HG02981 (cell line): ENCODE results near the gene DCXR.

Experiments
- ATAC-seq: cut with Tn5 transposase; IDR thresholded peaks from one replicate; pipeline ENCODE4 v1.9.1; 2021; ENCODE audit warnings: mild to moderate bottlenecking, moderate library complexity; ENCODE audit not compliant: unreplicated experiment

The DCXR gene

DNA sequence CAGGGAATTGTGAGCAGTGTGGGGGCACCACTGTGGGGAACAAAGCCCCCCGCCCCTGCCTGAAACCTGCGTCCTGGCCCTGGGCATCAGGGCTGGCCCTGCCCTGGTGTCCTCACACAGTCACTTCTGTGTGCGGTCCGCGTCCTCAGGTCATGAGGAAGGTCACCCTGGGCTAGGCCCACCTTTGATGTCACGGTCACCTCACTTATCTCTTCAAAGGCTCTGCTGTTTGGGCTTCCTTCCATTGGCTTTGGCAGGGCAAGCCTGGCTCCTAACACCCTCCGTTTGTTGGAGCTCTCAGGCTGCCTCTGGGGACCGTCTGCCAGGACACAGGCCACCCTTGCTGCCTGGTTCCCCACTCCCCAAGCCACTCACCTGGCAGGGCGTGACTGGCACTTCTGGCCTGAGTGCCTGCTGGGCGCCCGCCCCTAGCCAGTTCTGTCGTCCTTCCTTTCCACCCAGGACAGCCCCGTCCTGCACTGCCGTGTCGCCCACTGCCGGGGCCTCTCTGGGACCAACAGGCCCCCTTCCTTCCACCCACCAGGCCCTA lies 23.6 kb downstream of the DCXR start:
- no peak for ATAC-seq

DNA sequence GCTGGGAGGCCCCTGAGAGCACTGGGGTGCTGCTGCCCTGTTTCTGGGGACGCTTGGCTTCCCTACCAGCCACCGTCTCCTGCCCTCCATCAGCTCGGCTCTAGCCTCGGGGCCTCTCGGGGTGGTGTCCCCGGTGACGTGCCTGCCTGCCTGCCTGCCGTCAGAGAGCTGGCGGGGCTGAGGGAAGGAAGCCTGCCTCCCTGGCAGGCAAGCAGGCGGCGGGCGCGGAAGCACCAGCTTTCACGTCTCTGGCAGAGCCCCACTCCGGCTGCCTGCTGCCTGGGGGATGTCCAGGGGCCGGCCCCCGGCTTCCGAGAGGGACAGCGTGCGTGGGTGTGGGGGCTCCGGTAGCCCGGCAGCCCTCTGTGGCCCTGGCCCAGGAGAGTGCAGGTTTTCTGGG lies 24.2 kb downstream of the DCXR start:
- no peak for ATAC-seq

DNA sequence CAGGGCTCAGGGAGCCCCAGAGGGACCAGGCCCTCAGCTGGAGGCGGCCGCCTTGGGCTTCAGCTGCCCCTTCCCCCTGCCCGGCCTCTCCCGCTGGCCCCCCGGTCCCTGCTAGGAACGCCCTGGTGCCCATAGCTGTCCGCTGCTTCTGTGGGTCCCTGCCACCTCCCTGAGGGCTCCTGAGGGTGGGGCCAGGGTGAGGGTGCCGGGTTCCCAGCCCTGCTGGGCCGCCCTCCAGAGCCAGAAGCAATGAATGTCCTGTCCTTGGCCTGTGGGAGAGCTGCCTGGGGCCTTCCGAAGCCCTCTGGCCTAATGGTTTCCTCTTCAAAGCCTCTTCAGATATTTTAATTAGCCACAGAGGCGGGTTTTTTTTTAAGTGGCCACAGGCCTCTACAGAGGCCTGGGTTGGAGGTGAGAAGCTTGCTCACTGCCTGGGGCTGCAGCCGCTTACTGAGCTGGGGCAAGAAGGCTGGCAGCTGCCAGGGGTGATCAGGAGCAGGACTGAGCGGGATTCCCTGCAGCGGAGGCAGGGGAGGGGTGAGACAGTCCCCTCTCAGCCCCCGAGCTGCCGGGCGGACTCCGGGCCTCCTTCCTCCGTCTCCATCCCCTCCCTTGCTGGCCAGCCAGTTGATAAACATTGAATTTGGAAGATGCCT lies 24.7 kb downstream of the DCXR start:
- ATAC-seq = no peak

DNA sequence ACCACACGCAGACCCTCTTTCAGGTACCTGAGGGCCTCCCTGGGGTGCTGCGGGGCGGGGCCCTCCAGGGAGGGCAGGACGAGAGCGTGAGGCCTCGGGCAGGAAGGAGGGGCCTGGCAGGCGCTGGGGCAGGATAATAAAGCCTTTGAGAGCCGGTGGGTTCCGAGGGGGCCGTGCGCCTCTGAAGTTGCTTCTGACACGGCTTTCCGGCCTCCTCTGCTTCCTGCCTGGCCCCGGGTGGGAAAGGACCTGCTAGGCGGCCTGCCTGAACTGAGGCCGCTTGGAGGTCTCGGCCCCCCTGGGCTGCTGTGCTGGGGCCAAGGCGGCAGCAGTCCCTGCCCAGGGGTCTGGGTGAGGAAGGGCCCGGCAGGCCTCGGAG lies 25.2 kb downstream of the DCXR start:
- no peak for ATAC-seq

DNA sequence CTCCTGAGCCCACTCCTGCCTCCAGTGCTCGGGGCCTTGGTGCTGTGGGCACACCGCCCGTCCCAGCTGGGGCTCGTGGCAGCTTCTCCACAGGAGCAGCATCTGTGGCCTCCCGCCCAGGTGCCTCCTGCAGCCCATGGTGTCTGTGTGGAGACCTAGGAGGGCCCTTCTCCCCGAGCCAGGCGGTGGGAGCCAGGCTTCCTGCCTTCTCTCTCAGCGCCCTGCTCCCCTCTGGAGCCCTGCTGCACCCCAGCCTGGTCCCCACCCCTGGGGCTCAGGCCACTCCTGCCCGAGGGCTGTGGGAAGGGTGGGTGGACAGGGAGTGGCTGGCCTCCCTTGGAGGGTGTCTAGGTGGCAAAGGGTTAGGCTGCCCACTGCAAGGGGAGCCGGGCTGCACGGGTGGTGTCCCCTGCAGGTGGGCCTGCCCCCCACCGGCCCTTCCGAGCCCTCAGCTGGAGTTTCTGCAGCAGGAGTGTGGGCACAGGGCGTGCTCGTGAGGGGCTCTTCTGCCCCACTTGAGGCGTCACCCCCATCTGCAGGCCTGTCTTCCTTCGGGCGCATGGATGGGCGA lies 25.8 kb downstream of the DCXR start:
- no peak for ATAC-seq

DNA sequence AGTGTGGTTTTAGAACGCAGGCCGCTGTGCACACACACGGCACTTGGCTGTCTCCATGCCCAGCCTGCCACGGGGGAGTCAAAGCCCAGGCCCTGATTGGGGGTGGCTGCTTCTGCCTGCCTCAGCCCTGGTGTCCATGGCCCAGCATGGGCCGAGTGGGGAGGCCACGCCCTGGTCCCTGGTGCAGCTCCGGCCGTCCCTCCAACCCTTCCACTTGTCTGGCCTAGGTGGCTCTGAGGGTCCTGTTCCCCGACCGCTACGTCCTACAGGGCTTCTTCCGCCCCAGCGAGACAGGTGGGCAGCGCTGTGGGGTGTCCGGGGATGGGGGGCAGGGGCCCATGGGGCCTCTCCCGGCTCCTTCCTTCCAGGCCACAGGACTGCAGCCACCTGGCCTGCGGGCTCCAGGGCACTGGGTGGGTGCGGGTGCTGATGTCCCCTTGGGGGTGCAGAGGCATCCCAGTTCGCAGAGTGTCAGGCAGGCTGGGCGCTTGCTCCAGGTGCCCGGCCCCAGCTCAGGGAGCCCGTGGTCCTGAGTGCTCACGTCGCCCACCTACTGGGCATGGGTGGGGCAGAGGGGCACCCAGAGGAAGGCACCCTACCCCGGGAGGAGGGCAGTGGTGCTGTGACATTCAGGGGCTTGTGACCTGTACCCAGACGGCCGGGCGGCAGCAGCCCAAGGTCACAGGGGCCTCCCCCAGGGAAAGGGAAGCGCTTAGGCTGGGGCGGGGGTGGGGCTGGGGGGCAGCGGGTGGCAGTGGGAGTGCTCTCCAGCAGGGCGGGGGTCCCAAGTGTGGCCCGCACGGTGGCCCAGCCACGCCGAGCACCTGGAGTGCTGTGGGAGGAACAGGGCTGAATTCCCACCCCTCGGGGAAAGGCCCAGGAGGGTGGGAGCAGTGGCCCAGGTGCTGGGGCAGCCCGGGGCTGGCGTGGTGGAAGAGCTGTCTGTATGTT lies 26.6 kb downstream of the DCXR start:
- ATAC-seq = no peak

DNA sequence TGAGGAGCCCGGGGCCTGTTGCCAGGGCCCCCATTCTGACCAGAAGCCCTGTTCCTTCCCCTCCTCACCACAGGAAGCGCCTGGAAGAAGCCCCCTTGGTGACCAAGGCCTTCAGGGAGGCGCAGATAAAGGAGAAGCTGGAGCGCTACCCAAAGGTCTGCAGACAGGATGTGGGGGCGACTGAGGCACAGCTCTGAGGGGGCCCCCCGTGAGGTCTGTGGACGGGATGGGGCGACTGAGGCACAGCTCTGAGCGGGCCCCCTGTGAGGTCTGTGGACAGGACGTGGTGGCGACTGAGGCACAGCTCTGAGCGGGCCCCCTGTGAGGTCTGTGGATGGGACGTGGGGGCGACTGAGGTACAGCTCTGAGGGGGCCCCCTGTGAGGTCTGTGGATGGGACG lies 28.1 kb downstream of the DCXR start:
- no peak for ATAC-seq

DNA sequence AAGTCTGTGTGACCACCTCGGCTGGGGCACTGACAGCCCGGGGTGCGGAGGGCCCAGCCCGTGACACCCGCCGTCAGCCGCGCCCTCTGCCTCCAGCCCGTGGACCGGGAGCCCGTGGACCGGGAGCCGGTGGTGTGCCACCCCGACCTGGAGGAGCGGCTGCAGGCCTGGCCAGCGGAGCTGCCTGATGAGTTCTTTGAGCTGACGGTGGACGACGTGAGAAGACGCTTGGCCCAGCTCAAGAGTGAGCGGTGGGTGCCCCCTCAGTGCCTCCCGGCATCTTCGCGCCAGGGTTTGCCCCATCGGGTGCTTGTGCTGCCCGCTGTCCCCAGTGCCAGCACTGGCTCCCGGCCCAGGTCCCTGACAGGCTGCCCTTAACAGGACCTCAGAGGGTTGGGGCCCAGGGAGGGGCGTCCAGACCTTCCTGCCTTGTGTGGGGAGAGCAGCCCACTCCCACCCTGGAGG lies 28.5 kb downstream of the DCXR start:
- no peak for ATAC-seq

DNA sequence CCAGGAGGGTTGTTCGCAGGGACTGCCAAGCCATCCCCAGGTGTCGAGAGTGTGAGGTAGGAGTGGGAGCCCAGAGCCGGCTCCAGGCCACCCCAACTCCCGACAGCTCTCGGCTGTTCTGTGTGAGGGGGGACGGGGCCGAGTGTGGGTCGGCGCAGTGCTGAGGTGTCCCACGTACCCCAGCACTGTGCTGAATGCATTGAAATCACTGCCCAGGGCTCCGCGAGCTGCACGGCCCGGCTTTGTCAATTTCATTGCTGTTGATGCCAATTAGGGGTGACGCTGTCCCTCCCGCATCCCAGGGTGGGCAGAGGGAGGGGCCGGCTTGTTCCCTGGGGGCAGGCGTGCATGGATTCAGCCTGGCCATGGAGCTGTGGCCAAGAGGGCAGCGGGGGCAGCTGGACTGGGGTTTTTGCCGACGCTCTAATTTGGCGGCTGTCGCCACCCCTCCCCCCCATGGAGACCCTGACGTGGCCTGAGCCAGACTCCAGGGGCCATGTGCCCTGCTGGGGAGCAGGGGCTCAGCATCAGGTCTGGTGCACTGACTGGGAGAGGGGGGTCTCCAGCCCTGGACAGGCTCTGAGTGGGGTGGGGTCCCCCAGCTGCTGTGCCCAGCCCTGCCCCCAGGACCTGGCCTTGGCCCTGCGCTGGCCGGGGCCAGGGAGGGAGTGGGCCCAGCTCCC lies 29.1 kb downstream of the DCXR start:
- ATAC-seq = no peak

DNA sequence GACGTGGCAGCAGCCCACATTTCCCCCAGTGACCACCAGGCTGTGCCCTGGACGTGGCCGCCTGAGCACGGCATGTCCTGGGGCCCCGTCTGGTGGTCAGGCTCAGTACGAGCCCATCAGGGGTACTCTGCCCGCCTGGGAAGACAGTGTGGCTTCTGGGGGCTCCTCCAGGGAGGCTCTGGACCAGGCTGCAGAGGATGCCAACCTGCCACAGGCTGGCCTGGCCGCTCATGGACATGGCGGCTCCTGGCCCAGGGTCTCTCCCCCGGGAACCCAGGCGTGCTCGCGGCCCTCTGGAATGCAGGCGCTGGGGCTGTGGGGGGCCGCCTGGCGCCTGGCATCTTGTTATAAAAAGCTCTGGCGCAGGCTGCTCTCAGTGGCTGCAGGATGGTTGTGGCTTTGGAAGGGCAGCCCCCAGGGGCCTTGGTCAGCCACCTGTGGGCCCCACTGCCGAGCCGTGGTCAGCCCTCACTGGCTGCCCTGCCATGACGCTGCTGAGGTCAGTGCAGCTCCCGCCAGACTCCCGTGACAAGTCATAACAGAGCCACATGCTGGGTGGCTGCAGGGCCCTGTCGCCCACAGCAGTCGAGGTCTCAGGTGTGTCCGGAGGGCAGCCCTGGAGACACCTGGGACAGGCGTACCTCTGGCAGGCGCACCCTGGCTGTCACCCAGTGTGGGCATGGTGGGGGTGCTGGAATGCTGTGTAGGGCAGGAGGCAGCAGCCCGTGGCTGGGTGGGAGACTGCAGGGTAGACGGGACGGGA lies 29.8 kb downstream of the DCXR start:
- ATAC-seq = no peak

DNA sequence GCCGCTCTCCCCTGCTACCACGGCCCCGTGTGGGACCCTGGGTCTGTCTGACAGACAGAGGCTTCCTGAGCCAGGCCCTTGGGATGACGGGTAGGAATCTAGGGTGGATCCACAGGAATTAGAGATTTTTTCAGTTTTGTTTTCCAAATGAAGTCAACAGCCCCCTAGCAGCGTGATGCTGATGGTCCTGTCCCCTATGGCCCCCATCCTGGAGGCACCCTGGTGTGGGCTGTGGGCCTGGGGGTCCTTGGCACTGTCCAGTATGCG lies 30.3 kb downstream of the DCXR start:
- no peak for ATAC-seq

DNA sequence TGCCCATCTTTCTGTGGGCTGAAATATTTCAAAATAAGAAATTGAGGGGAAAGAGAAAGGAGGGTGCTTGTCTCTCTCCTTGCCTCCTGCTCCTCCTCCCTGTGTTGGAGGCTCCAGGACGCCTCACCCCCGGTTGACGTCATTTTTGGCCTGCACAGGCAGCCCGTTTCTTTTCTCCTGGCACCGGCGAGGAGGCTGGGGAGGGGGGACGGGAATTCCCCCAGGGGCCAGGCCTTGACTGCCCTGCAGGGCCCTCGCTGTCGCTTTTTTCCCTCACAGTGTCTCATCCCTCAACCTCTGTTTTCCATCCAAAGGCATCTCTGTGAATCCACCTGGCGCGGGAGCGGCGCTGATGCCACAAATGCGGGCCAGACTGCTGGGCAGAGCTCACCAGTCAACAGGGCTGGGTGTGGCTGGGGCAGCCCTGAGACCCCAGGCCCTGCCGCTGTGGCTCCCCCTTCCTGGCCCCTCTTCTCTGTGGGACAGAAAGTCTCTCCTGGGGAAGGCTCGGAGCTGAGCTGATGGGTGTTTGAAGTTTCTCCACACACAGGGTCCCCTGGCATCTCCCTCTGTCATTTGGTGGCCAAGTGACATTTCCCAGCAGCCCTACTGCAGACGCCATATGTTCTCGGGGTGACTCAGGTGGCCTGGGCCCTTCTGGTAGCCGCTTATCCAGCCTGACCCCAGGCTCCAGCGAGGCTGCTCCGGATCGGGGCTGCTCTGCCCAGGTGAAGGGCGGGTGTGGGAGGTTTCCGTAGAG lies 30.8 kb downstream of the DCXR start:
- ATAC-seq = no peak

DNA sequence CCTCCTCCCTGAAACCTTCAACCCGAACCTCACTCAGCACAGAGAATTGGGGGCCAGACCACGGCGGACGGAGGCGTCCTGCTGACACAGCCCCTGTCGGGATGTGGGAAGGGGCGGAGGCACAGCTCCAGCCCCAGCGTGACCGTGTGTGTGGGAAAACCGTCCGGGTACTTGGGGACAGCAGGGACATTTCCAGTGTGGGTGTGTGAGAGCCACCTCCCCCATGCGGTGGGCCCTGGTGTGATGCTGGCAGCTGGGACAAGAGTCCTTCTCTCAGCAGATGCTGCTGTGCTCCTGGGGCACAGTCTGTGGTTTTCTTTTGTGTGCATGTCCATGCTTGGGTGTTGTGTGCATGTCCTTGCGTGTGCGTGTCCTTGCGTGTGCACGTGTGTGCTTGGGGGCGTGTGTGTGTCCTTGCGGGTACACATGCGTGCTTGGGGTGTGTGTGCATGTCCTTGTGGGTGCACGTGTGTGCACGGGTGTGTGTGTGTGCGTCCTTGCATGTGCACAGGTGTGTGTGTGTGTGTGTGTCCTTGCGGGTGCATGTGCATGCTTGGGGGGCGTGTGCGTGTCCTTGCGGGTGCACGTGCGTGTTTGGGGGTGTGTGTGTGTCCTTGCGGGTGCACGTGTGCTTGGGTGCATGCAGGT lies 31.7 kb downstream of the DCXR start:
- no peak for ATAC-seq

DNA sequence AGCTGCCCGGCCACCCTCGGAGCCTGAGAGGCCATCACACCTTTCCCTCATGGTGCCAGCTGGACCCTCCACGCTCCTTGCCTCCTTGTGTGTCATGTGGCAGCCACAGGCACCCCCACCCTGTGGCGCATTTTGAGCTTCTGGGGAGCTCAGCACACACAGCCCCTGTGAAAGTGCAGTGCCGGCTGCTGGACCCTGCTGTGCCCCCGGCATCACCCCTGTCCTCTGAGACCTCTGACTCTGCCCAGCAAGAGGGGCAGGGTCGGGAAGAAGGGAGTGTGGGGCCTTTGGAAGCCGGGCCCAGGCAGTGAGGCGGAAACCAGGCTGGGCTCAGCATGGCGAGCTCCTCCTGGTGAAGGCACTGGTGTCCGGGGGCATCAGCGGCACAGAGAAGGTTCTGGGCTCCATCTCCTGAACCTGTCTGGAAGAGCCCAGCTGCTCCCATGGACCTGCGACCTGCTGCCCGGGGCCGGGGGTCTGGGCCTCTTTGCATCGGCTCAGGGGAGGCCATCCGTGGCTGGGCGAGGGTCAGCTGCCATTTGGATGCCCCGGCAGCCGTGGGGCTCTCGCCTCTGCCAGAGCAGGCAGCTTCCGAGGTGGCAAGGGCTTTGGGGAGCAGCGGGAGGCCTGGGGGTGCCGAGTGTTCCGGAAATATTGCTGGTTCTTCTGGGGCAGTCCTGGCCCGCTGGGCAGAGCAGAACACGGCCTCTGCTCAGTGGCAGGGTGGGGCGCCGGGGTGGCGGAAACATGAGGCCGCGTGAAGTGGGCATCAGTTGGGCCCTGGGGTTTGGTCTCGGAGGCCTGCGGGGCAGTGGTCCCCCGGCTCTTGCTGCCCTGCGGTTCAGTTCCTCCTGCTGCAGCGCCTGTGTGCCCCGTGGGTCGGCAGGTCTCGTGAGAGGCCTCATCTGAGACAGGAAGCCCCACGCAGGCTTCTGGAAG lies 32.7 kb downstream of the DCXR start:
- no peak for ATAC-seq

DNA sequence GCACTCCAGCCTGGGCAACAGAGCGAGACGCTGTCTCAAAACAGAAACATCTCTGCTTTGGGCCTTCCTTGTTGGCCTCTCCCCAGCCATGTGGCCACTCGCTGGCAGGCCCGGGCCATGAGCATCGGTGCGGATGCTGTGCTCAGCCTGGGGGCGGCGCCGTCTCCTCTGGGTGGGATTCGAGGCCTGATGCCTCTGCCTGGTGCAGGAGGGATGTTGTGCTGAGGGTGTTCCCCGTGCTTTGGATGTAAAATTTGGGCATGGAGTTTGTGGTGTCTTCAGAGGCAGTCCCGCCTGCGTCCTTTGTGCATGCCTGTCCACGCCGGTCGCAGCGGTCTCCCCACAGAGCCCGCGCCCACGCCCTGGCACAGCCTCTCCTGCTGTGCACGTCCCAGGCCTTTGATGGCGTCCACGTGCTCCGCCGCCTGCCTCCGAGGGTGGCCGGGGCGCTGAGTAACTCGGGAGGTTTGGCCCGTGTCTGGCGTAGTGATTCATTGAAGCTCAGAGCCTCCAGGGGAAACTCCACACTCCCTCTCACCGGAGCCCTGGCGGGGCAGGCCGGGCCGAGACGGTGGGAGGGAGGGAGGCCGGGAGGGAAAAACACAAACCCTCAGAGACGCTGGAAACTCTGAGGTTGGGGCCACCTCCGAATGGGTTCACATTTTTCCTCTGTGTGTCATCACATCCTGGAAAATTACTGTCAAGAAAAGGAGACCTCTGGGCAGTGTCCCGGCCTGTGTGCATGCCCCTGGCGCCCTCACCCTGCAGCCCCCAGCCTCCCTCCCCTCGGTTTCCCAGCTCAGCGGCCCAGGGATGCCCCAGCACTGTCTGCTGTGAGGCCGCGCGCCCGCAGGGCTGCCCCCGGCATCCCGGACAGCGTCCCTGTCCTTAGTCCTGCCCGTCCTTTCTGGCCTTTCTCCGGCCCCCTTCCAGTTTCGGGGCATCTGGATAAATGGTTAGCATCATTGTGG lies 33.8 kb downstream of the DCXR start:
- no peak for ATAC-seq

DNA sequence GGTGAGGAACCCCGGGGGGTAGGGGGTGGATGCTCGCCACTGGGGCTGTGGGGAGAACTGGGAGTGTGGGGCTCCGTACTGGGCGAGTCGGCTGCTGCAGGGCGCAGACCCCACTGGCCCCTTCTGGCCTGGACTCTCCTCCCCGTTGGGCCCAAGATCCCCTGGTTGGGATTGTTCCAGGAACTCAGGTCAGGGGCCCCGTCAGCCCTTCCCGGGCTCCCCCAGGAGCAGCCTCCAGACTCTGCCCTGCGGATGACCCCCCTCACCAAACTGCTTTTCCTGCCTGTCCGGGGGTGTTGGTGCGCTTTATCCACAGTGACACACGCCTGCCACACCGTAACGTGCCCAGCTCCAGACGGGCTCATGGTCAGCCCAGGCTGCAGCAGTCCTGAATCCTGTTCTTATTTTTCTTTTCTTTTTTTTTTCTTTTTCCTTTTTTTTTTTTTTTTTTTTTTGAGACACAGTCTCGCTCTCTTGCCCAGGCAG lies 35.9 kb downstream of the DCXR start:
- ATAC-seq = no peak
